Measurements from ENCODE around the gene CAPN5. TPM values are rescaled to one million over a fixed set of nuclear protein-coding genes. Genes with fewer than 3 reads are reported as not detected.
A peak's percentile ranks its signal among the peaks of the same experiment; 100 is the strongest.
"Not testable (repeated sequence)": the region's sequence is repeated elsewhere in the genome, so short reads cannot be mapped to it uniquely, and the experiment has no call there.

Gene CAPN5
- total RNA-seq, 1 donor from 2014 or later: 7.8 TPM

- Histone ChIP-seq H3K27me3 (ENCODE audit: control insufficient read depth, insufficient read depth, low read length) (peaks cover 11% of the 10 kb centered on the region), H3K4me3 (ENCODE audit: low read depth, low read length) (no peak overlapping the region), H3K36me3 (ENCODE audit: control insufficient read depth, insufficient read depth, low read length) (no peaks in the 10 kb centered on the region)
- no peak for DNase-seq (ENCODE audit: low read depth)
- TF ChIP-seq CTCF (IDR thresholded peaks at IDR 0.05; ENCODE audit: insufficient read depth, low read length, poor library complexity, severe bottlenecking): no peak
These were observed 21.9 kb upstream of the CAPN5 start for GRCh38 chr11:77044886-77045285.

GRCh38 chr11:77046060-77046501 lies 20.7 kb upstream of the CAPN5 start:
- Histone ChIP-seq H3K27me3 (ENCODE audit: control insufficient read depth, insufficient read depth, low read length) (peaks cover 4% of the 10 kb centered on the region), H3K36me3 (ENCODE audit: control insufficient read depth, insufficient read depth, low read length) (no peaks in the 10 kb centered on the region), H3K4me3 (ENCODE audit: low read depth, low read length) (no peak overlapping the region)
- DNase-seq (ENCODE audit: low read depth): no peak
- peak; percentile 59 for TF ChIP-seq CTCF (IDR thresholded peaks at IDR 0.05; ENCODE audit: insufficient read depth, low read length, poor library complexity, severe bottlenecking)

- TF ChIP-seq CTCF (IDR thresholded peaks at IDR 0.05; ENCODE audit: insufficient read depth, low read length, poor library complexity, severe bottlenecking): peak; percentile 62
- DNase-seq (ENCODE audit: low read depth): peak; percentile 73
- peak overlapping the region; percentile 30 for H3K4me3 ChIP-seq (ENCODE audit: low read depth, low read length)
- H3K36me3 ChIP-seq (ENCODE audit: control insufficient read depth, insufficient read depth, low read length): no peaks in the 10 kb centered on the region
- H3K27me3 ChIP-seq (ENCODE audit: control insufficient read depth, insufficient read depth, low read length): peaks cover 4% of the 10 kb centered on the region
These were observed 19.5 kb upstream of the CAPN5 start for GRCh38 chr11:77047007-77047927.

- not testable (repeated sequence) for DNase-seq (ENCODE audit: low read depth); H3K27me3 ChIP-seq (ENCODE audit: control insufficient read depth, insufficient read depth, low read length); H3K4me3 ChIP-seq (ENCODE audit: low read depth, low read length); H3K36me3 ChIP-seq (ENCODE audit: control insufficient read depth, insufficient read depth, low read length)
These were observed 18.8 kb upstream of the CAPN5 start for GRCh38 chr11:77047928-77048446.

GRCh38 chr11:77049026-77049425 lies 17.7 kb upstream of the CAPN5 start:
- DNase-seq (ENCODE audit: low read depth): no peak
- no peak for TF ChIP-seq CTCF (IDR thresholded peaks at IDR 0.05; ENCODE audit: insufficient read depth, low read length, poor library complexity, severe bottlenecking)
- H3K27me3 ChIP-seq (ENCODE audit: control insufficient read depth, insufficient read depth, low read length): peaks cover 4% of the 10 kb centered on the region
- no peaks in the 10 kb centered on the region for H3K36me3 ChIP-seq (ENCODE audit: control insufficient read depth, insufficient read depth, low read length)
- H3K4me3 ChIP-seq (ENCODE audit: low read depth, low read length): no peak overlapping the region

GRCh38 chr11:77051511-77051910 lies 15.3 kb upstream of the CAPN5 start:
- DNase-seq (ENCODE audit: low read depth): no peak
- Histone ChIP-seq H3K4me3 (ENCODE audit: low read depth, low read length) (no peak overlapping the region), H3K36me3 (ENCODE audit: control insufficient read depth, insufficient read depth, low read length) (no peaks in the 10 kb centered on the region), H3K27me3 (ENCODE audit: control insufficient read depth, insufficient read depth, low read length) (no peaks in the 10 kb centered on the region)
- TF ChIP-seq CTCF (IDR thresholded peaks at IDR 0.05; ENCODE audit: insufficient read depth, low read length, poor library complexity, severe bottlenecking): no peak
